H9 (cell line): ENCODE measurements around the gene GNB3. TPM values are rescaled to one million over a fixed set of nuclear protein-coding genes. Genes with fewer than 3 reads are reported as not detected.

ENCODE experiments used
- DNase-seq: peaks from one replicate; pipeline ENCODE4 v3.0.0-alpha.2; 2017
- H2AFZ ChIP-seq: one replicate; pipeline ENCODE4 v1.6.1; 2013; ENCODE audit warnings: mild to moderate bottlenecking, low read length, control low read depth, moderate library complexity
- H2AK5ac ChIP-seq: 2 replicates; pipeline ENCODE4 v1.6.1; 2013; ENCODE audit warnings: low read length, control low read depth, mixed read lengths; ENCODE audit not compliant: insufficient read length
- H2BK120ac ChIP-seq: one replicate; pipeline ENCODE4 v1.6.1; 2013; ENCODE audit warnings: low read depth, mild to moderate bottlenecking, low read length, control low read depth, inconsistent platforms; ENCODE audit not compliant: poor library complexity, severe bottlenecking
- H2BK12ac ChIP-seq: 2 replicates; pipeline ENCODE4 v1.6.1; 2013; ENCODE audit warnings: low read length, control low read depth, mixed read lengths, low read depth; ENCODE audit not compliant: insufficient read length
- H2BK15ac ChIP-seq: 2 replicates; pipeline ENCODE4 v1.6.1; 2013; ENCODE audit warnings: low read depth, low read length, control low read depth
- H2BK20ac ChIP-seq: one replicate; pipeline ENCODE4 v1.6.1; 2013; ENCODE audit warnings: low read depth, mild to moderate bottlenecking, low read length, control low read depth, inconsistent platforms; ENCODE audit not compliant: poor library complexity, severe bottlenecking
- H2BK5ac ChIP-seq: 2 replicates; pipeline ENCODE4 v1.6.1; 2013; ENCODE audit warnings: low read length, control low read depth, mixed read lengths; ENCODE audit not compliant: insufficient read length
- H3K14ac ChIP-seq: 2 replicates; pipeline ENCODE4 v1.6.1; 2013; ENCODE audit warnings: low read length, control low read depth; ENCODE audit not compliant: insufficient read depth
- H3K18ac ChIP-seq: 2 replicates; pipeline ENCODE4 v1.6.1; 2013; ENCODE audit warnings: low read depth, mild to moderate bottlenecking, mixed read lengths, low read length, control low read depth; ENCODE audit not compliant: insufficient read length
- H3K23ac ChIP-seq: 2 replicates; pipeline ENCODE4 v1.6.1; 2013; ENCODE audit warnings: low read length, control low read depth, mixed read lengths, low read depth; ENCODE audit not compliant: insufficient read length
- H3K23me2 ChIP-seq: 2 replicates; pipeline ENCODE4 v1.6.1; 2013; ENCODE audit warnings: low read depth, mild to moderate bottlenecking, mixed read lengths, low read length, control low read depth; ENCODE audit not compliant: insufficient read length, poor library complexity, severe bottlenecking
- H3K27ac ChIP-seq: 2 replicates; pipeline ENCODE4 v1.5.1; 2013; ENCODE audit warnings: low read length, control low read depth, mixed read lengths, low read depth; ENCODE audit not compliant: insufficient read length
- H3K27me3 ChIP-seq: 2 replicates; pipeline ENCODE4 v1.6.1; 2013; ENCODE audit warnings: low read length, control low read depth, inconsistent platforms; ENCODE audit not compliant: insufficient read depth
- H3K4ac ChIP-seq: 2 replicates; pipeline ENCODE4 v1.6.1; 2013; ENCODE audit warnings: low read depth, mild to moderate bottlenecking, control low read depth, inconsistent platforms, low read length, moderate library complexity
- H3K4me1 ChIP-seq: 2 replicates; pipeline ENCODE4 v1.6.1; 2013; ENCODE audit warnings: low read length, control low read depth, inconsistent platforms; ENCODE audit not compliant: insufficient read depth
- H3K4me2 ChIP-seq: 2 replicates; pipeline ENCODE4 v1.6.1; 2013; ENCODE audit warnings: low read length, control low read depth, mixed read lengths; ENCODE audit not compliant: insufficient read length, insufficient read depth
- H3K56ac ChIP-seq: 2 replicates; pipeline ENCODE4 v1.6.1; 2013; ENCODE audit warnings: low read depth, mild to moderate bottlenecking, mixed read lengths, low read length, control low read depth; ENCODE audit not compliant: insufficient read length
- H3K79me1 ChIP-seq: 2 replicates; pipeline ENCODE4 v1.6.1; 2013; ENCODE audit warnings: low read depth, mild to moderate bottlenecking, moderate library complexity, low read length, control low read depth, inconsistent platforms; ENCODE audit not compliant: insufficient read depth, poor library complexity, severe bottlenecking
- H3K79me2 ChIP-seq: 2 replicates; pipeline ENCODE4 v1.6.1; 2013; ENCODE audit warnings: low read length, control low read depth, inconsistent platforms; ENCODE audit not compliant: insufficient read depth
- H3K9ac ChIP-seq: 2 replicates; pipeline ENCODE4 v1.6.1; 2013; ENCODE audit warnings: low read length, control low read depth, mixed read lengths; ENCODE audit not compliant: insufficient read length; ENCODE audit errors: extremely low read depth
- H3K9me3 ChIP-seq: one replicate; pipeline ENCODE4 v1.6.1; 2013; ENCODE audit warnings: low read depth, low read length, inconsistent platforms; ENCODE audit not compliant: control insufficient read depth
- H3T11ph ChIP-seq: one replicate; pipeline ENCODE4 v1.6.1; 2013; ENCODE audit warnings: mild to moderate bottlenecking, low read length, control low read depth, inconsistent platforms
- H4K20me1 ChIP-seq: one replicate; pipeline ENCODE4 v1.6.1; 2013; ENCODE audit not compliant: control insufficient read depth, insufficient read length, insufficient read depth
- H4K5ac ChIP-seq: 2 replicates; pipeline ENCODE4 v1.6.1; 2013; ENCODE audit warnings: low read depth, mild to moderate bottlenecking, mixed read lengths, low read length, control low read depth; ENCODE audit not compliant: insufficient read length
- H4K8ac ChIP-seq: replicated peaks from 2 replicates; pipeline ENCODE4 v1.6.1; 2013; ENCODE audit warnings: low read length, control low read depth, mixed read lengths, low read depth; ENCODE audit not compliant: insufficient read length
- H4K91ac ChIP-seq: 2 replicates; pipeline ENCODE4 v1.6.1; 2013; ENCODE audit warnings: low read depth, mild to moderate bottlenecking, moderate library complexity, mixed read lengths, low read length, control low read depth; ENCODE audit not compliant: insufficient read length
- H3K27ac Mint-ChIP-seq, 3 experiments: 2 replicates in 2 of 3; 3 replicates in 1 of 3; pipeline ENCODE4 v1.8.0; 2020 to 2021; ENCODE audit warnings: mixed read lengths in 3 of 3, mild to moderate bottlenecking in 1 of 3, moderate library complexity in 1 of 3
- H3K27me3 Mint-ChIP-seq: 2 replicates; pipeline ENCODE4 v1.8.0; 2021; ENCODE audit warnings: low read depth, mild to moderate bottlenecking, moderate library complexity, mixed read lengths
- H3K36me3 Mint-ChIP-seq, 3 experiments: 2 replicates in 2 of 3; 3 replicates in 1 of 3; pipeline ENCODE4 v1.8.0; 2020 to 2021; ENCODE audit warnings: low read depth in 3 of 3, mixed read lengths in 3 of 3; ENCODE audit not compliant: insufficient read depth in 1 of 3
- H3K4me1 Mint-ChIP-seq, 2 experiments: 2 replicates each; pipeline ENCODE4 v1.8.0; 2020; ENCODE audit warnings: mixed read lengths in 2 of 2
- H3K4me3 Mint-ChIP-seq, 2 experiments: 2 replicates in 1 of 2; 3 replicates in 1 of 2; pipeline ENCODE4 v1.8.0; 2020 to 2021; ENCODE audit warnings: mild to moderate bottlenecking in 2 of 2, mixed read lengths in 2 of 2, moderate library complexity in 1 of 2
- H3K9me3 Mint-ChIP-seq, 2 experiments: 2 replicates in 1 of 2; 3 replicates in 1 of 2; pipeline ENCODE4 v1.8.0; 2020; ENCODE audit warnings: mild to moderate bottlenecking in 2 of 2, mixed read lengths in 2 of 2, moderate library complexity in 1 of 2
- WGBS: extraction: QIAGEN DNeasy Blood & Tissue Kit; methylation state at CpG from one replicate; pipeline ENCODE4 v1.1.7; 2013; ENCODE audit warnings: missing lambda C conversion rate, low lambda C conversion rate, mixed read lengths; ENCODE audit not compliant: insufficient read length; ENCODE audit errors: extremely low coverage; 5-methylcytosine and 5-hydroxymethylcytosine counted together
- total RNA-seq: library from RNA; stranded (reverse); gene quantifications from 2 replicates; pipeline ENCODE4 v1.2.1, GENCODE V29; 2021
- TF ChIP-seq, protein P1 (sequence below): fragments of 200-600 bp; sonication (generic); conservative IDR thresholded peaks from 3 replicates; pipeline ENCODE4 v1.8.0; 2021; ENCODE audit warnings: antibody characterized with exemption, mild to moderate bottlenecking

Gene GNB3
- total RNA-seq, 1 experiment from 2014 or later = 17.3 TPM

- Histone ChIP-seq H3K4me1 (peaks cover 3% of the 10 kb centered on the region; the same call in 1 of the 2 replicates), H2AK5ac (no peak overlapping the region), H3K23ac (no peak overlapping the region), H3K23me2 (peaks cover 22% of the 10 kb centered on the region), H4K5ac (no peak overlapping the region), H2BK15ac (no peak overlapping the region), H3K18ac (no peak overlapping the region), H3T11ph (no peak overlapping the region), H2BK20ac (no peak overlapping the region), H4K20me1 (peaks cover 6% of the 10 kb centered on the region), H3K9ac (no peak overlapping the region), H2BK5ac (no peak overlapping the region), H3K27ac (no peak overlapping the region), H2BK120ac (no peak overlapping the region), H3K9me3 (no peaks in the 10 kb centered on the region), H3K4me2 (peak overlapping the region; percentile 81), H4K91ac (no peak overlapping the region), H2AFZ (no peak overlapping the region), H3K56ac (no peak overlapping the region), H3K79me2 (peaks cover 2% of the 10 kb centered on the region; the same call in 1 of the 2 replicates), H3K27me3 (no peaks in the 10 kb centered on the region; the same call in 1 of the 2 replicates), H4K8ac (no peak overlapping the region), H3K4ac (no peak overlapping the region), H2BK12ac (no peak overlapping the region), H3K79me1 (no peaks in the 10 kb centered on the region), H3K14ac (no peak overlapping the region)
- H3K36me3 Mint-ChIP-seq = peaks cover 12 to 17% (median 16%) of the 10 kb centered on the region in 3 experiments
- peak; percentile 92 for DNase-seq
- TF ChIP-seq, protein P1, sequence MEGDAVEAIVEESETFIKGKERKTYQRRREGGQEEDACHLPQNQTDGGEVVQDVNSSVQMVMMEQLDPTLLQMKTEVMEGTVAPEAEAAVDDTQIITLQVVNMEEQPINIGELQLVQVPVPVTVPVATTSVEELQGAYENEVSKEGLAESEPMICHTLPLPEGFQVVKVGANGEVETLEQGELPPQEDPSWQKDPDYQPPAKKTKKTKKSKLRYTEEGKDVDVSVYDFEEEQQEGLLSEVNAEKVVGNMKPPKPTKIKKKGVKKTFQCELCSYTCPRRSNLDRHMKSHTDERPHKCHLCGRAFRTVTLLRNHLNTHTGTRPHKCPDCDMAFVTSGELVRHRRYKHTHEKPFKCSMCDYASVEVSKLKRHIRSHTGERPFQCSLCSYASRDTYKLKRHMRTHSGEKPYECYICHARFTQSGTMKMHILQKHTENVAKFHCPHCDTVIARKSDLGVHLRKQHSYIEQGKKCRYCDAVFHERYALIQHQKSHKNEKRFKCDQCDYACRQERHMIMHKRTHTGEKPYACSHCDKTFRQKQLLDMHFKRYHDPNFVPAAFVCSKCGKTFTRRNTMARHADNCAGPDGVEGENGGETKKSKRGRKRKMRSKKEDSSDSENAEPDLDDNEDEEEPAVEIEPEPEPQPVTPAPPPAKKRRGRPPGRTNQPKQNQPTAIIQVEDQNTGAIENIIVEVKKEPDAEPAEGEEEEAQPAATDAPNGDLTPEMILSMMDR = peak; percentile 98
- peaks cover 41% of the 10 kb centered on the region for H3K27me3 Mint-ChIP-seq
- H3K9me3 Mint-ChIP-seq = no peaks in the 10 kb centered on the region
- H3K4me3 Mint-ChIP-seq = peak overlapping the region; percentile 54 to 62
- H3K4me1 Mint-ChIP-seq = peaks cover 52 to 64% of the 10 kb centered on the region in 2 experiments
- H3K27ac Mint-ChIP-seq = no peak overlapping the region; a peak in 1 of 7 replicates
- no CpG with 5 or more reads among the region's 19 CpGs for WGBS
Measured at GRCh38 chr12:6825398-6826124, 15.2 kb upstream of the GNB3 start.
